NOMO-1 treated with dmso at 0.1 percent for 144 hours (cell line): ENCODE results near the gene FANK1.
"Not testable (repeated sequence)": the region's sequence is repeated elsewhere in the genome, so short reads cannot be mapped to it uniquely, and the experiment has no call there.

Experiments used
- DNase-seq: peaks from one replicate; lab custom pipeline; 2025; ENCODE audit not compliant: unreplicated experiment; lab: John Stamatoyannopoulos, UW

The FANK1 gene

GRCh38 chr10:125886914-125887512 lies 9.4 kb upstream of the FANK1 start:
- no peak for DNase-seq

GRCh38 chr10:125889441-125889840 lies 6.9 kb upstream of the FANK1 start:
- not testable (repeated sequence) for DNase-seq

GRCh38 chr10:125892402-125892801 lies 4.0 kb upstream of the FANK1 start:
- not testable (repeated sequence) for DNase-seq

- not testable (repeated sequence) for DNase-seq
Measured at GRCh38 chr10:125894176-125894575, 2.2 kb upstream of the FANK1 start.

GRCh38 chr10:125895130-125896087 lies 955 bp upstream of the FANK1 start:
- DNase-seq: not testable (repeated sequence)

- not testable (repeated sequence) for DNase-seq
Measured at GRCh38 chr10:125897317-125897716, 953 bp downstream of the FANK1 start.

- not testable (repeated sequence) for DNase-seq
Measured at GRCh38 chr10:125900963-125901362, 4.6 kb downstream of the FANK1 start.

- not testable (repeated sequence) for DNase-seq
Measured at GRCh38 chr10:125903135-125903640, 6.8 kb downstream of the FANK1 start.

- not testable (repeated sequence) for DNase-seq
Measured at GRCh38 chr10:125905069-125905994, 9.0 kb downstream of the FANK1 start.

- not testable (repeated sequence) for DNase-seq
Measured at GRCh38 chr10:125907598-125907997, 11.2 kb downstream of the FANK1 start.

GRCh38 chr10:125908813-125909212 lies 12.4 kb downstream of the FANK1 start:
- DNase-seq: not testable (repeated sequence)

- DNase-seq: not testable (repeated sequence)
Measured at GRCh38 chr10:125909491-125909890, 13.1 kb downstream of the FANK1 start.

GRCh38 chr10:125911145-125911544 lies 14.8 kb downstream of the FANK1 start:
- no peak for DNase-seq

GRCh38 chr10:125911990-125912389 lies 15.6 kb downstream of the FANK1 start:
- no peak for DNase-seq

- DNase-seq: not testable (repeated sequence)
Measured at GRCh38 chr10:125913277-125913676, 16.9 kb downstream of the FANK1 start.

GRCh38 chr10:125916977-125917376 lies 20.6 kb downstream of the FANK1 start:
- no peak for DNase-seq

GRCh38 chr10:125917704-125918361 lies 21.5 kb downstream of the FANK1 start:
- DNase-seq: not testable (repeated sequence)

GRCh38 chr10:125921643-125922306 lies 25.4 kb downstream of the FANK1 start:
- not testable (repeated sequence) for DNase-seq

- DNase-seq: no peak
Measured at GRCh38 chr10:125925262-125925834, 29.0 kb downstream of the FANK1 start.
